Astrocyte (in vitro differentiated cells and primary cell): ENCODE results near the gene SERHL2.

Source experiments
- EZH2 ChIP-seq: IDR thresholded peaks from 2 replicates; pipeline ENCODE4 v1.6.1; 2012; ENCODE audit warnings: mild to moderate bottlenecking, low read length, inconsistent platforms; ENCODE audit not compliant: insufficient read depth
- TF ChIP-seq, protein P1 (sequence below): IDR thresholded peaks from 2 replicates; pipeline ENCODE4 v1.5.1; 2011; ENCODE audit warnings: low read depth, mild to moderate bottlenecking, inconsistent platforms, low read length, moderate library complexity; ENCODE audit not compliant: insufficient read depth

DNA sequence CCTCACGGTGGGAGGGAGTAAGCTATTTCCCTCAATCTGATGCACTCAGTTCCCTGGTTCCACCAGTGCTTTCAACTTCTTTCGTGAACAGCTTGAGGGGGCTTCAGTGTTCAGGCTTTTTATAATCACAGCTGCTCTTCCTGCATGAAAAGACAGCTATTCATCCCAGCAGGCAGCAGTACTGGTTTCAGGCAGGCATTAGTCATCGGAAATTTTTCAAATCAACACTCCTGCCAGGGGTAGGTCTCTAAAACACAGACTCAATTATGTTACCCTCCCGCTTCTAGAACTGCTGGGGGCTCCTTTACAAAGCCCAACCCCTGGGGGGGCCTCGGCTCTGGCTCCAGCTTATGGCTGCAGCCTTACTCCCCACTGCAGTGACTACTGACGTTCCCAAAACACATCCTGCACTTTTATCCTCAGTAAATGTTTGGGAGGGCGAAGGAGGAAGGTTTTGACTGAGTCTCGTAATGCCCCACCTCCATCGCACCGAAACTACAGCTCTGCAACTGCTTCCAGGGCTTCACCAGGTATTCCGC lies 55.1 kb downstream of the SERHL2 start:
- TF ChIP-seq, protein P1, sequence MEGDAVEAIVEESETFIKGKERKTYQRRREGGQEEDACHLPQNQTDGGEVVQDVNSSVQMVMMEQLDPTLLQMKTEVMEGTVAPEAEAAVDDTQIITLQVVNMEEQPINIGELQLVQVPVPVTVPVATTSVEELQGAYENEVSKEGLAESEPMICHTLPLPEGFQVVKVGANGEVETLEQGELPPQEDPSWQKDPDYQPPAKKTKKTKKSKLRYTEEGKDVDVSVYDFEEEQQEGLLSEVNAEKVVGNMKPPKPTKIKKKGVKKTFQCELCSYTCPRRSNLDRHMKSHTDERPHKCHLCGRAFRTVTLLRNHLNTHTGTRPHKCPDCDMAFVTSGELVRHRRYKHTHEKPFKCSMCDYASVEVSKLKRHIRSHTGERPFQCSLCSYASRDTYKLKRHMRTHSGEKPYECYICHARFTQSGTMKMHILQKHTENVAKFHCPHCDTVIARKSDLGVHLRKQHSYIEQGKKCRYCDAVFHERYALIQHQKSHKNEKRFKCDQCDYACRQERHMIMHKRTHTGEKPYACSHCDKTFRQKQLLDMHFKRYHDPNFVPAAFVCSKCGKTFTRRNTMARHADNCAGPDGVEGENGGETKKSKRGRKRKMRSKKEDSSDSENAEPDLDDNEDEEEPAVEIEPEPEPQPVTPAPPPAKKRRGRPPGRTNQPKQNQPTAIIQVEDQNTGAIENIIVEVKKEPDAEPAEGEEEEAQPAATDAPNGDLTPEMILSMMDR: no peak
- TF ChIP-seq EZH2: no peak
